CD4-positive, alpha-beta T cell treated with Interleukin-10 for 1 hour (primary cell): ENCODE results near the gene GMEB2.

Experiments
- DNase-seq: peaks from one replicate; pipeline ENCODE4 v3.0.0-alpha.2; 2020

Gene GMEB2

DNA sequence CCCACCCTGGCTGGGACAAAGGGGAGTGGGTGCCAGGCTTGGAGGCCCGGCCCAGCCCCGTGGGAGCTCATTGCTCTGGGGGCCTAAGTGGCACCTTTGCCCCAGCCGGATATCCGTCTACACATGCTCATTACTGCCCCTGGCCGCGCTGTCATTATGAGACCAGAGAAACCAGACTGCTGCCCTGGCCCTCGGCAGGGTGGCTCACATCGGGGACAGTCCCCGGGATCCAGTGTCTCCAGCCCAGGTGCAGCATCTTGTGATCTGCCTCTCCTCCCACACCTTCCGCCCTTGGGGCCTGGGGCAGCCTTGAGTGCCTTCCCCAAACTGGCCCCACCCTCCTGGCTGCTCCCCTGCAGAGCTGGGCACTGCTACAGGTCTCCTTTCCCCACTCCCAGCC, 84.2 kb downstream of the GMEB2 start:
- DNase-seq, result no peak

DNA sequence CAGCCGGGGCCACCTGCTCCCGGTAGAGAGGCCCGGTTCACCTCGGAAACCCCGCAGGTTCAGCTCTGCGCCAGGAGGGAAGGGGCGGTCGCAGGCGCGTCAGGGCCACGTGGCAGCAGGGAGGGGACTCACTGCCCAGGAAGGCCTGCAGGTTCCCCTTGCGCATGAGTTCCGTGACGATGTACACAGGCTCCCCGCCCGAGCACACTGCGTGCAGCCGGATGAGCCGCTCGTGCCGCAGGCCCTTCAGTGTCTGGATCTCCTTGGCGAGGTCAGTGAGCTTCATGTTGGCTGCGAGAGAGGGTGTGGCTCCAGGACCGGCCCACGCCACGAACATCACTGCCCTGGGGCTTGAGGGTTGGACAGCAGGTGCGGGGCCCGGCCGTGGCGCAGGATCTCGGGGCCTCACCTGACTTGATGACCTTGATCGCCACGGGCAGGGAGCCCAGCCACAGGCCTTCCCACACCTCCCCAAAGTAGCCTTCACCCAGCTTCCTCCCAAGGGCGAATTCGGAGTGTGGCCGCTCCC, 84.8 kb downstream of the GMEB2 start:
- no peak for DNase-seq

DNA sequence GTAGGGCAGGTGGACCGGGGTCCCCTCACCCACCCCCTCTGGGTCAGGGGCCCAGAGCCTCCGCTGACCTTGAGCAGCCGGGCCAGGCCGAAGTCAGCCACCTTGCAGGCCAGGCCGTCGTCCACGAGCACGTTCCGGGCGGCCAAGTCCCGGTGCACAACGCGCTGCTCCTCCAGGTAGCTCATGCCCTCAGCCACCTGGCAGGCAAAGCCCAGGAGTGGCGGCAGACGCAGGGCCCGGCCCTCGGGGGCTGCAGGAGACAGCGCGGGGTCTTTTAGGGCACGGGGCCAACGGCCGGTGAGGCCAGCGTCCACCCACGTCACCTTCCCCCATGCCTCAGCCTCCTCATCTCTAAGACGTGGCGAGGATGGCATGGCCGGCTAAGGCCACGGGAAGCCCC, 85.5 kb downstream of the GMEB2 start:
- no peak for DNase-seq

DNA sequence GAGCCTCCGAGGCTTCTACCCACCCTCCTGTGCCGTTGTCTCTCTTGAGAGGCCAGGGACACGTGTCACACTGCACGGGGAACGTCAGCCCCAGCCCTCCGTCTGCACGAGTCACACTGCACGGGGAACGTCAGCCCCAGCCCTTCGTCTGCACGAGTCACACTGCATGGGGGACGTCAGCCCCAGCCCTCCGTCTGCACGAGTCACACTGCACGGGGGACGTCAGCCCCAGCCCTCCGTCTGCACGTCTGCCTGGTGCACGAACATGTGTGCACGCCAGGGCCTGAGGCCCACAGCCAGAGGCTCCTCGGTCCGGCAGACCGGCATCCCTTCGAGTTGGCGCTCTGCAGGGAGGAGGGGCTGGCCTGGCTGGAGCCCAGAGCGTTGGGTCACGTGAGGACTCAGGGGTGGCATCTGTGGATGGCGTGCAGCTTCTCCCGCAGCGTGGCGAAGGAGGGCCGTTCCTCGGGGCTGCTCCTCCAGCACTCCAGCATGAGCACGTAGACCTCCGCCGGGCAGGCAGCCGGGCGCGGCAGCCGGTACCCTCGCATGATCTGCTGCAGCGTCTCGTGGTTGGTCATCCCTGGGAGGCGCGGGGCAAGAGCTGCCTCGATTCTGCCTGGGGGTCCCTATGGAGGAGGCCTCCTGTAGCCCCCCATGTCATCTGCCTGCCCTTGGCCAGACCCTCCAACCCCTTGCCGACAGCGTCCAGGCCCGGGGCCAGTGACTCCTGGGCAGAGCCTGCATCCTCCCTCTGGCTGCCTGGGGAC, 86.3 kb downstream of the GMEB2 start:
- no peak for DNase-seq

DNA sequence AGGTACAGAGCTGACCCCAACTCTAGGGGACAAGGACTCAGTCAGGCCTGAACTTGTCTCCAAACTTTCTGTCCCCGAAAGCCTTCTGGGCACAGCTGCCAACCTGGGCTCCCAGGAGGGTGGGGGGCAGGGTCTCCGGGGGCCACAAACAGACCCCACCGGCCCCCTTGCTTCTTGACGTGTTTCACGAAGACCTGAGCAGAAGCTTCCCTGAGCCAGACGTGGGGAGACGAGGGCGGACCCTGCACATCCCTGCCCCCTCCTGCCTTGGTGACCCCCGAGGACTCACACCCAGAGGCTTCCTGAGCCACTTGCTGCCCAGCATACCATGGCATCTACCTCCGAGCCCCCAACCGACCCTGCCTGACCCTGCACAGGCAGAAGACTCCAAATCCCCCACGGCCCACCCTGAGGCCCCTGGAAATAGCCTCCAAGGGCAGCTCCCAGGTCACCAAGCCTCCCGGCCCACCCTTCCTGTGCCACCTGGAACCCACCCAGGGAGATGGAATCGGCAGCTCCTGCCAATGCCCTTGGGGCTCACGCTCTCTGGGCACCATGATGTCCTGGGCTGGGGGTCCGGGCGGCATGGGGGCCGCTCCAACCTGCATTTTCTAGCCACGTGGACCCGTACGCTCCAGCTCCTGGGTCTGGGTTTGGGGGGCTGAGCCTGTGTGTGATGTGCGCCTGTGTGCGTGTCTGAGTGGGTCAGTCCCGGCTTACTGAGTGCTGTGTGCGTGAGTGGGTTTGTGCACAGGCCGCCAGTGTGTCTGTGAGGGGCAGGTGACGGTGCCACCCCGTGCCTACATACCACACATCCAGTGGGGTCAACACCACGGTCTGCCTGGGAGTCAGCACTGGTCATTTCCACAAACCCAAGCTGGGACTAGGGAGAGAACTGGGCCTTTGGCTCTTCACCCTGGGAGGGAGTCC, 87.2 kb downstream of the GMEB2 start:
- DNase-seq, result no peak

DNA sequence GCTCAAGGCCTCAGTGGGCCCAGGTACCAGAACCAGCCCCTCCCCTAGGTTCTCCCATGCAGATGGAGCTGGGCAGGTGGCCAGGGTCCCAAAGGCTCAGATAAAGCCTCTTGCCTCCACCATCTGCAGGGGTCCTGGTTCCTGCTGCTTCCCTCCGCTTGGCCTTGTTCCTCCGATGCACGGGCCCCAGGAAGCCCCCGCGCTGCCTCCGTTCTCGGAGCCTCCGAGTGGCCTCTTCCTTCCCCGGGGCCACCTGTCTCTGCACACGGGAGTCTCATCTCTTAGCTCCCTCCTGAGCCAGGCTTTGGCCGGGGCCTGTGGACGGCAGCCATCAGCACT, 87.8 kb downstream of the GMEB2 start:
- DNase-seq, result no peak

DNA sequence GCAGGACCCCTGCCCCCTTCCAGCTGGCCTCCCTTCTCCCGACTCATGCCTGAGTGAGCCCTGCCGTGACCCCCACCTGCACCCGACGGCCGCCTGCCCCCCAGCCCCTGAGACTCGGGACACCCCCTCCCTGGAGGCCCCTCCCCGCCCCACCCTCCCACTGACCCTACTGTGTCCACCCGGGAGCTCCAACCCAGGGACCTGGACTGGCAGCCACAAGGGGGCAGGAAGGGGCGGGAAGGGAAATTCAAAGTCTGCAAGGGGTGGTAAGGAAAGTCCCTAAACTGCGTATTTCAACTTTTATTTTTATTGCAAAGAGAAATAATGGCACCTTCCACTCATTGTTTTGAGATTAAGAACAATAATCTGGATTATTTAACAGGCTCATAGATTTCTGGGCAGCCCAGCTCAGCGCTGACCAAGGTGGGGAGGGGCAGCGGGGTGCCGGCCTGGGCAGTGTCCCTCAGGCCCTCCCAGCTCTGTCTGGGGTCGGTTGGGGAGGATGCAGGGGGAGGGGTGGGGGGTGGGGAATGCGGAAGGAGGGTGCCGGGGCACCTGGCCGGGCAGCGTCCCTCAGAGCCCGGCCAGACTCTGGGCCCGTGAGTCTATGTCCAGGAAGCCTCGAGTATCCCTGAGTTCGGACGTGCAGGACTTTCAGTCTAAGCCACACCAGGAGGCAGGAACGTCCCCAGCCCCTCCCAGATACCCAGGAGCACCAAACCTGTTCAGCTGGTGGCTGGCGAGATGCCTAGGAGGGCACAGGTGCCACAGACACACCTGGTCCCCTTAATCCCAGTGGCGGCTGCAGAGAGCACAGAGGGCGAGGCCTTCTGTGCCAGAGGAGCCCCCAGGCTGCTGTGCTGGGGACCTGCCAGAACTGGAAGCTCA, 88.5 kb downstream of the GMEB2 start:
- DNase-seq, result peak; percentile 70
